Lung (tissue), 12 donors: ENCODE measurements around the gene ITPK1. TPM values are rescaled to one million over a fixed set of nuclear protein-coding genes. Genes with fewer than 3 reads are reported as not detected.
A peak's percentile ranks its signal among the peaks of the same experiment; 100 is the strongest.

Experiments used
- ATAC-seq: fragments of 200-7000 bp; cut with Tn5 transposase; one replicate; pipeline ENCODE4 v1.9.1; 2020; ENCODE audit warnings: moderate number of reproducible peaks; ENCODE audit not compliant: insufficient read depth, low FRiP score
- DNase-seq, 3 donors: peaks; one replicate each; pipeline ENCODE4 v3.0.0-alpha.2; 2013 to 2017
- H3K27ac ChIP-seq, 2 donors: one replicate each; pipeline ENCODE4 v1.5.1; 2013; ENCODE audit warnings: mild to moderate bottlenecking in 2 of 2, moderate library complexity in 2 of 2, control low read depth in 1 of 2, inconsistent platforms in 1 of 2, low read depth in 1 of 2, low read length in 1 of 2
- H3K27me3 ChIP-seq, 3 donors: one replicate each; pipeline ENCODE4 v1.5.1; 2013; ENCODE audit warnings: low read length in 2 of 3; ENCODE audit not compliant: control insufficient read depth in 3 of 3, insufficient read depth in 3 of 3
- H3K36me3 ChIP-seq, 4 donors: one replicate each; pipeline ENCODE4 v1.5.1; 2013; ENCODE audit warnings: low read length in 4 of 4, mild to moderate bottlenecking in 1 of 4, moderate library complexity in 1 of 4; ENCODE audit not compliant: control insufficient read depth in 4 of 4, insufficient read depth in 4 of 4
- H3K4me1 ChIP-seq, 5 donors: one replicate each; pipeline ENCODE4 v1.5.1; 2013; ENCODE audit warnings: low read length in 5 of 5, mild to moderate bottlenecking in 2 of 5, moderate library complexity in 1 of 5; ENCODE audit not compliant: control insufficient read depth in 5 of 5, insufficient read depth in 5 of 5
- H3K4me3 ChIP-seq: one replicate; pipeline ENCODE4 v1.5.1; 2013; ENCODE audit warnings: mild to moderate bottlenecking, control low read depth, moderate library complexity
- H3K9ac ChIP-seq, 2 donors: one replicate each; pipeline ENCODE4 v1.5.1; 2013; ENCODE audit warnings: low read length in 2 of 2, control low read depth in 1 of 2; ENCODE audit not compliant: insufficient read depth in 1 of 2
- H3K9me3 ChIP-seq, 4 donors: one replicate each; pipeline ENCODE4 v1.5.1; 2013; ENCODE audit warnings: low read length in 3 of 4, mild to moderate bottlenecking in 1 of 4, moderate library complexity in 1 of 4; ENCODE audit not compliant: control insufficient read depth in 4 of 4, insufficient read depth in 3 of 4
- WGBS, 2 donors: extraction: QIAGEN DNeasy Blood & Tissue Kit; methylation state at CpG; one replicate each; pipeline ENCODE4 v1.1.7; 2013; 5-methylcytosine and 5-hydroxymethylcytosine counted together
- polyA plus RNA-seq, 2 donors: library from polyadenylated mRNA; stranded (reverse); fragments of 200-250 nt; gene quantifications; one replicate each; pipeline ENCODE4 v1.2.1, GENCODE V29; 2013
- total RNA-seq, 2 donors: library from RNA; depleted of rRNA in 1 of 2; stranded (reverse); fragments of >200 nt in 1 of 2; gene quantifications; one replicate each; pipeline ENCODE4 v1.2.1, GENCODE V29; 2014 to 2021
- TF ChIP-seq, protein P1 (sequence below): IDR thresholded peaks from 2 replicates; pipeline ENCODE4 v1.5.1; 2012; ENCODE audit warnings: mild to moderate bottlenecking; ENCODE audit errors: control extremely low read depth, extremely low read depth
- donor health status: control.
- donor health status: control.
- donor health status: Bipolar disorder and iron deficiency.
- donor health status: healthy.
- donor health status: DM: yes; HTN: yes; CAD: no.

The ITPK1 gene
- total and polyA plus RNA-seq, 4 donors: 17.5 to 99.4 (median 45.3) TPM

DNA sequence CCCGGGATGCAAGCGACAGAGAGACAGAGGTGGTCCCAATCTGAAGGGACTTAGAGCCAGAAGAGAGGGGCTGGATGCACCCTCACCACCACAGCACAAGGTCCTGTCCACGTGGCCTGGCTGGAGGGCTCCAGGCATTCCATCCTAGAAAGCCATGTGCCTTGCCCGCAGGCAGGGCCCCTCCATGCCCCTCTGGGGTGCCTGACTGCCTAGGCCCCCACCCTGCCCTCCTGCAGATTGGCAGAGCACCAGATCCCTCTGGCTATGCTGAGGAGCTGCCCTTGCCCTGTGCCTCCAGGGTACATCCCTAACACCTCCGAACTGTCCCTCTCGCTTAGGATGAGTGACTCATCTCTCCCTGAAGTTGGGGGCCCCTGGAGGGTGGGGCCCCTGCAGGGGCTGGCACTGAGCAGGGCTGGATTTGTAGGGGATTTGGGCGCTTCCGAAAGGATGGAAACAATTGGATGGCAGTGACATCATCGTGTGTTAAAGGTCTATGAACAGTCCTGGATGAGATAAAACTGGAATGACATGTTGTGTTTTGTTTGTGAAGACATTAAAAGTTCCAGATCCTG, 141.8 kb downstream of the ITPK1 start:
- Histone ChIP-seq H3K27ac (peak overlapping the region; percentile 10 to 93), H3K9me3 (peaks cover 0 to 12% (median 2%) of the 10 kb centered on the region in 4 donors), H3K9ac (no peak overlapping the region), H3K4me1 (peaks cover 0 to 11% (median 0%) of the 10 kb centered on the region in 5 donors), H3K27me3 (no peaks in the 10 kb centered on the region), H3K4me3 (no peak overlapping the region), H3K36me3 (peaks cover 0 to 8% (median 6%) of the 10 kb centered on the region in 4 donors)
- TF ChIP-seq, protein P1, sequence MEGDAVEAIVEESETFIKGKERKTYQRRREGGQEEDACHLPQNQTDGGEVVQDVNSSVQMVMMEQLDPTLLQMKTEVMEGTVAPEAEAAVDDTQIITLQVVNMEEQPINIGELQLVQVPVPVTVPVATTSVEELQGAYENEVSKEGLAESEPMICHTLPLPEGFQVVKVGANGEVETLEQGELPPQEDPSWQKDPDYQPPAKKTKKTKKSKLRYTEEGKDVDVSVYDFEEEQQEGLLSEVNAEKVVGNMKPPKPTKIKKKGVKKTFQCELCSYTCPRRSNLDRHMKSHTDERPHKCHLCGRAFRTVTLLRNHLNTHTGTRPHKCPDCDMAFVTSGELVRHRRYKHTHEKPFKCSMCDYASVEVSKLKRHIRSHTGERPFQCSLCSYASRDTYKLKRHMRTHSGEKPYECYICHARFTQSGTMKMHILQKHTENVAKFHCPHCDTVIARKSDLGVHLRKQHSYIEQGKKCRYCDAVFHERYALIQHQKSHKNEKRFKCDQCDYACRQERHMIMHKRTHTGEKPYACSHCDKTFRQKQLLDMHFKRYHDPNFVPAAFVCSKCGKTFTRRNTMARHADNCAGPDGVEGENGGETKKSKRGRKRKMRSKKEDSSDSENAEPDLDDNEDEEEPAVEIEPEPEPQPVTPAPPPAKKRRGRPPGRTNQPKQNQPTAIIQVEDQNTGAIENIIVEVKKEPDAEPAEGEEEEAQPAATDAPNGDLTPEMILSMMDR: no peak
- DNase-seq: no peak
- ATAC-seq: no peak
- 87 to 89% methylated on average over 9 of the region's 9 CpGs for WGBS, 2 donors

DNA sequence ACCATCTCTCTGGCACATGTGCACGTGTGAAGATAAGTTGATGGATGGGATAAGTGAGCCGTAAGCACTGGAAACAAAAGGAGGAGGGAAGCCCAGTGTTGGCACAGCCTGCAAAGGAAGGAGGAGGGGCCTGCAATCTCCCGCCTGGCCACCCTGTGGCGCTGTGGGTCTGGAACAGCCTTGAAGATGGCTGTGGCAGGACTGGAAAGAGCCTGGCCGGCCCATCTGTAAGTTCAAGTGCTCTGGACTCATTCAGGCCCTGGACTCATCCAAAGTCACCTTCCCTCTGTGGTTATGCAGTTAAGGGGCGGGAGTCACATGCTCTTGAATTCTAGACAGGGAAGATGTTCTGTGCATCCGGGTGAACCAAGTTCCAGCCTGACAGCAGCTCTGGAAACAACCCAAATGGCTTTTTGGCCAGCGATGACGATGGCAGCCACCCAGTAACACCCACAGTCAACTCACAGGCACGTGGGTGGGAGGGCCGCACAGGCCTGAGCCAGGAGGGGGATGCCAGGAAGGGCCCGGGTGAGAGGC, 142.4 kb downstream of the ITPK1 start:
- whole genome bisulfite sequencing, 2 donors: 68 to 83% methylated on average over 12 of the region's 12 CpGs
- Histone ChIP-seq H3K27ac (peak overlapping the region; percentile 10 to 93), H3K9ac (no peak overlapping the region), H3K27me3 (no peaks in the 10 kb centered on the region), H3K4me1 (peaks cover 0 to 11% (median 0%) of the 10 kb centered on the region in 5 donors), H3K4me3 (no peak overlapping the region), H3K9me3 (peaks cover 0 to 7% (median 0%) of the 10 kb centered on the region in 4 donors), H3K36me3 (peaks cover 0 to 8% (median 6%) of the 10 kb centered on the region in 4 donors)
- ATAC-seq: peak; percentile 78
- TF ChIP-seq, protein P1: no peak
- peak; percentile 31 to 51 (median 32) for DNase-seq

DNA sequence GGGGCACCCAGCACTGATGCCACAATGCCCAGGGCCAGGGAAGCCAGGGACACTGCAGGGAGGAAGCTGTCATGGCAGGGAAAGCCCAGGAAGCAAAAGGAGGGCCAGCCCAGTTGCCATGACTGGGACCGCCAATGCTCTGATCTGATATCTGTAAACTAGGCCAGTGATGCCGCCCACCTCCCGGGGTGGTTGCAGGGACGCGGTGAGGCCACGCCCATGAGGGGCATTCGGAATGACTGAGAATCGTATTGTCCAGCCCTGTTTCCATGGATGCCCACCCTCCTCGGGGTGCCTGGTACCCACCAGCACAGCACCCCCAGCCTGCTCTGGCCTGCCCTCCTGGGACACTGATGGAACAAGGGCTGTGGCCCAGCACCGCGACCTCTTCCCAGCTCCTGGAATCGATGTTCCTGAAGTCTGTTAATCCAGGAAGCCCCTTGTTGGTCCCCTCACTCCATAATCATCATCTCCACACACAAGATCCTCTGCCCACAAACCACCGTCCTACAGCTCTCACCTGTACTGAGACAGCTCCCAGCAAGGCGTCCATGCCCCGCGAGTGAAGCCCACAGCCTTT, 144.0 kb downstream of the ITPK1 start:
- ATAC-seq: no peak
- no peak overlapping the region for H3K27ac ChIP-seq

More for the DNA sequence above, 144.0 kb downstream of the ITPK1 start:
- WGBS, 2 donors: 96 to 98% methylated on average over 16 of the region's 16 CpGs
- DNase-seq: no peak
- Histone ChIP-seq H3K36me3 (peaks cover 0 to 5% (median 1%) of the 10 kb centered on the region in 4 donors), H3K4me1 (peaks cover 0 to 11% (median 0%) of the 10 kb centered on the region in 5 donors), H3K27me3 (no peaks in the 10 kb centered on the region), H3K9ac (no peak overlapping the region), H3K9me3 (peaks cover 0 to 4% (median 0%) of the 10 kb centered on the region in 4 donors), H3K4me3 (no peak overlapping the region)
- TF ChIP-seq, protein P1: no peak
